Measurements from ENCODE around the gene SFT2D2.
"Not testable (repeated sequence)": the region's sequence is repeated elsewhere in the genome, so short reads cannot be mapped to it uniquely, and the experiment has no call there.

The SFT2D2 gene

GRCh38 chr1:168199056-168199455 is 26.7 kb upstream of the SFT2D2 start:
- H3K4me1 ChIP-seq (ENCODE audit: control insufficient read depth, insufficient read depth, low read length): no peaks in the 10 kb centered on the region; the same call in 1 of the 2 replicates
- H3K27ac ChIP-seq (ENCODE audit: low read length): no peak overlapping the region
- no peaks in the 10 kb centered on the region for H3K36me3 ChIP-seq (ENCODE audit: control insufficient read depth, insufficient read depth, low read length)
- WGBS (ENCODE audit: insufficient coverage, insufficient read length): no CpG with 5 or more reads among the region's 3 CpGs
- H3K4me3 ChIP-seq (ENCODE audit: low read length): no peak overlapping the region
- H3K27me3 ChIP-seq (ENCODE audit: control insufficient read depth, insufficient read depth, low read length): no peaks in the 10 kb centered on the region
- no peaks in the 10 kb centered on the region for H3K9me3 ChIP-seq (ENCODE audit: control insufficient read depth, insufficient read depth, low read length)
- DNase-seq (ENCODE audit: low read depth, low spot score): no peak

- no peak overlapping the region for H3K27ac ChIP-seq (ENCODE audit: low read length)
- no peak for DNase-seq (ENCODE audit: low read depth, low spot score)
- no peaks in the 10 kb centered on the region for H3K27me3 ChIP-seq (ENCODE audit: control insufficient read depth, insufficient read depth, low read length)
- H3K9me3 ChIP-seq (ENCODE audit: control insufficient read depth, insufficient read depth, low read length): no peaks in the 10 kb centered on the region
- H3K36me3 ChIP-seq (ENCODE audit: control insufficient read depth, insufficient read depth, low read length): no peaks in the 10 kb centered on the region
- WGBS (ENCODE audit: insufficient coverage, insufficient read length): no CpG with 5 or more reads among the region's 1 CpG
- no peaks in the 10 kb centered on the region for H3K4me1 ChIP-seq (ENCODE audit: control insufficient read depth, insufficient read depth, low read length)
- no peak overlapping the region for H3K4me3 ChIP-seq (ENCODE audit: low read length)
Measured at GRCh38 chr1:168202941-168203654, 22.7 kb upstream of the SFT2D2 start.

DNA sequence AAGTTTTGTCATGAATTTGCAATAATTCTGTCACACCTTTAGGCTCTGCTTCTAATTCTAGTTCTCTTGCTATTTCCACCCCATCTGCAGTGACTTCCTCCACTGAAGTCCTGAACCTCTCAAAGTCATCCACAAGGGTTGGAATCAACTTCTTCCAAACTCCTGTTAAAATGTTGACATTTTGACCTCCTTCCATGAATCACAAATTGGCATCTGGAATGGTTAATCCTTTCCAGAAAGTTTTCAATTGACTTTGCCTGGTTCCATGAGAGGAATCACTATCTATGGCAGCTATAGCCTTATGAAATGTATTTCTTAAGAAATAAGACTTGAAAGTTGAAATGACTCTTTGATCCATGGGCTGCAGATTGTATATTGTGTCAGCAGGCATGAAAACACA is 19.7 kb upstream of the SFT2D2 start:
- no peak overlapping the region for H3K27ac ChIP-seq (ENCODE audit: low read length)
- DNase-seq (ENCODE audit: low read depth, low spot score): no peak
- no peak overlapping the region for H3K4me3 ChIP-seq (ENCODE audit: low read length)
- no peaks in the 10 kb centered on the region for H3K9me3 ChIP-seq (ENCODE audit: control insufficient read depth, insufficient read depth, low read length)
- no peaks in the 10 kb centered on the region for H3K27me3 ChIP-seq (ENCODE audit: control insufficient read depth, insufficient read depth, low read length)
- no peaks in the 10 kb centered on the region for H3K4me1 ChIP-seq (ENCODE audit: control insufficient read depth, insufficient read depth, low read length)
- H3K36me3 ChIP-seq (ENCODE audit: control insufficient read depth, insufficient read depth, low read length): no peaks in the 10 kb centered on the region

GRCh38 chr1:168207673-168208072 is 18.1 kb upstream of the SFT2D2 start:
- not testable (repeated sequence) for H3K4me1 ChIP-seq (ENCODE audit: control insufficient read depth, insufficient read depth, low read length); H3K27me3 ChIP-seq (ENCODE audit: control insufficient read depth, insufficient read depth, low read length); H3K4me3 ChIP-seq (ENCODE audit: low read length); H3K27ac ChIP-seq (ENCODE audit: low read length); H3K9me3 ChIP-seq (ENCODE audit: control insufficient read depth, insufficient read depth, low read length); H3K36me3 ChIP-seq (ENCODE audit: control insufficient read depth, insufficient read depth, low read length); DNase-seq (ENCODE audit: low read depth, low spot score)
- WGBS (ENCODE audit: insufficient coverage, insufficient read length): no CpG with 5 or more reads among the region's 34 CpGs

GRCh38 chr1:168210312-168210711 is 15.5 kb upstream of the SFT2D2 start:
- WGBS (ENCODE audit: insufficient coverage, insufficient read length): no CpG with 5 or more reads among the region's 3 CpGs
- DNase-seq (ENCODE audit: low read depth, low spot score): no peak
- H3K4me1 ChIP-seq (ENCODE audit: control insufficient read depth, insufficient read depth, low read length): no peaks in the 10 kb centered on the region
- H3K27ac ChIP-seq (ENCODE audit: low read length): no peak overlapping the region
- H3K27me3 ChIP-seq (ENCODE audit: control insufficient read depth, insufficient read depth, low read length): no peaks in the 10 kb centered on the region
- no peaks in the 10 kb centered on the region for H3K36me3 ChIP-seq (ENCODE audit: control insufficient read depth, insufficient read depth, low read length)
- H3K4me3 ChIP-seq (ENCODE audit: low read length): no peak overlapping the region
- H3K9me3 ChIP-seq (ENCODE audit: control insufficient read depth, insufficient read depth, low read length): no peaks in the 10 kb centered on the region

GRCh38 chr1:168213349-168213748 is 12.5 kb upstream of the SFT2D2 start:
- Histone ChIP-seq H3K4me3 (ENCODE audit: low read length) (no peak overlapping the region), H3K36me3 (ENCODE audit: control insufficient read depth, insufficient read depth, low read length) (no peaks in the 10 kb centered on the region), H3K4me1 (ENCODE audit: control insufficient read depth, insufficient read depth, low read length) (no peaks in the 10 kb centered on the region), H3K27me3 (ENCODE audit: control insufficient read depth, insufficient read depth, low read length) (no peaks in the 10 kb centered on the region), H3K27ac (ENCODE audit: low read length) (no peak overlapping the region), H3K9me3 (ENCODE audit: control insufficient read depth, insufficient read depth, low read length) (no peaks in the 10 kb centered on the region)
- DNase-seq (ENCODE audit: low read depth, low spot score): no peak
- no CpG with 5 or more reads among the region's 2 CpGs for WGBS (ENCODE audit: insufficient coverage, insufficient read length)

DNA sequence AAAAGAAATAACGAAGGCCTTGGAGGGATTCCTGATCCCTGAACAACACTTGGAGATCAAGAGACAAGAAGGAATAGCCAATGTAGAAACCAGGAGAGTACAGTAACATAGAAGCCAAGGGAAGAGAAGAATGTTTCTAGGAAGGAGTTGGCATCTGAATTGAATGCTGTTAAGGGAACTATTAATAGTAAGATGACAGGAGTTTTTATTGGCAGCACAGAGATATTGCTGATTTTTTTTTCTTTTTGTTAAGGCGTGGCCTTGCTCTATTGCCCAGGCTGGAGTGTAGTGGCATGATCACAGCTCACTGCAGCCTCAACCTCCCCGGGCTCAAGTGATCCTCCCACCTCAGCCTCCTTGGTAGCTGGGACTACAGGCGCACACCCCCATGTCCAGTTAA is 9.6 kb upstream of the SFT2D2 start:
- no peak for DNase-seq (ENCODE audit: low read depth, low spot score)
- H3K9me3 ChIP-seq (ENCODE audit: control insufficient read depth, insufficient read depth, low read length): no peaks in the 10 kb centered on the region

DNA sequence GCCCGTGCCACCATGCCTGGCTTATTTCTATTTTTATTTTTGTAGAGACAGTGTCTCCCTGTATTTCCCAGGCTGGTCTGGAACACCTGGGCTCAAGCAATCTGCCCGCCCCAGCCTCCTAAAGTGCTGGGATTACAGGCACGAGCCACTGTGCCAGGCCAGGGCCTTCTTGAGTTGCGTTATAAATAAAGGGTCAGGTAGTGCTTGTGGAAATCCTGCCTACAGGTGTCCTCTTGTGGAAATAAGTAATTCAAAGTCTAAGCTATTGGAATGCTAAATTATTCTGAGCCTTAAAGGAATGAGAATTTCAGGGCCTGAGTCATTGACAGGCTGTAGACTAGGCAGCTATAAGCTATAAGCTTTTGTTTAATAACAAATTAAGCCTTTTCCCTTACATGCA is 8.1 kb upstream of the SFT2D2 start:
- DNase-seq (ENCODE audit: low read depth, low spot score): no peak
- Histone ChIP-seq H3K27ac (ENCODE audit: low read length) (no peak overlapping the region), H3K27me3 (ENCODE audit: control insufficient read depth, insufficient read depth, low read length) (no peaks in the 10 kb centered on the region), H3K9me3 (ENCODE audit: control insufficient read depth, insufficient read depth, low read length) (no peaks in the 10 kb centered on the region), H3K4me3 (ENCODE audit: low read length) (no peak overlapping the region), H3K36me3 (ENCODE audit: control insufficient read depth, insufficient read depth, low read length) (no peaks in the 10 kb centered on the region), H3K4me1 (ENCODE audit: control insufficient read depth, insufficient read depth, low read length) (no peaks in the 10 kb centered on the region)
- no CpG with 5 or more reads among the region's 4 CpGs for WGBS (ENCODE audit: insufficient coverage, insufficient read length)

More for the DNA sequence above, 9.6 kb upstream of the SFT2D2 start:
- no CpG with 5 or more reads among the region's 4 CpGs for WGBS (ENCODE audit: insufficient coverage, insufficient read length)
- no peak overlapping the region for H3K27ac ChIP-seq (ENCODE audit: low read length)
- H3K36me3 ChIP-seq (ENCODE audit: control insufficient read depth, insufficient read depth, low read length): no peaks in the 10 kb centered on the region
- H3K4me3 ChIP-seq (ENCODE audit: low read length): no peak overlapping the region
- no peaks in the 10 kb centered on the region for H3K27me3 ChIP-seq (ENCODE audit: control insufficient read depth, insufficient read depth, low read length)
- no peaks in the 10 kb centered on the region for H3K4me1 ChIP-seq (ENCODE audit: control insufficient read depth, insufficient read depth, low read length)

- Histone ChIP-seq H3K27me3 (ENCODE audit: control insufficient read depth, insufficient read depth, low read length) (no peaks in the 10 kb centered on the region), H3K27ac (ENCODE audit: low read length) (no peak overlapping the region), H3K4me1 (ENCODE audit: control insufficient read depth, insufficient read depth, low read length) (no peaks in the 10 kb centered on the region), H3K4me3 (ENCODE audit: low read length) (no peak overlapping the region), H3K9me3 (ENCODE audit: control insufficient read depth, insufficient read depth, low read length) (no peaks in the 10 kb centered on the region), H3K36me3 (ENCODE audit: control insufficient read depth, insufficient read depth, low read length) (no peaks in the 10 kb centered on the region)
- no peak for DNase-seq (ENCODE audit: low read depth, low spot score)
- no CpG with 5 or more reads among the region's 4 CpGs for WGBS (ENCODE audit: insufficient coverage, insufficient read length)
Measured at GRCh38 chr1:168218658-168219057, 7.1 kb upstream of the SFT2D2 start.

DNA sequence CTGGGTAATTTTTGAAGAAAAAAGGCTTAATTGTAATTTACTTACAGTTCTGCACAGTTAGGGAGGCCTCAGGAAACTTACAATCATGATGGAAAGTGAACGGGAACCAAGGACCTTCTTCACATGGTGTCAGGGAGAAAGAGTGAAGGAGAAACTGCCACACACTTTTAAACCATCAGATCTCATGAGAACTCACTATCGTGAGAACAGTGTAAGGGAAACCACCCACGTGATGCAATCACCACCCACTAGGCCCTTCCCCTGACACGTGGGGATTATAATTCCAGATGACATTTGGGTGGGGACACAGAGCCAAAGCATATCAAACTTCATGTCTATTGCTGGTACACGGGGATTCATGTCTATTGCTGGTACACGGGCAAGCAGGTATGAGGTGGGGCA is 5.3 kb upstream of the SFT2D2 start:
- H3K4me1 ChIP-seq (ENCODE audit: control insufficient read depth, insufficient read depth, low read length): no peaks in the 10 kb centered on the region
- WGBS (ENCODE audit: insufficient coverage, insufficient read length): no CpG with 5 or more reads among the region's 6 CpGs
- no peak overlapping the region for H3K27ac ChIP-seq (ENCODE audit: low read length)
- no peaks in the 10 kb centered on the region for H3K9me3 ChIP-seq (ENCODE audit: control insufficient read depth, insufficient read depth, low read length)
- no peak overlapping the region for H3K4me3 ChIP-seq (ENCODE audit: low read length)
- H3K36me3 ChIP-seq (ENCODE audit: control insufficient read depth, insufficient read depth, low read length): no peaks in the 10 kb centered on the region
- DNase-seq (ENCODE audit: low read depth, low spot score): no peak
- no peaks in the 10 kb centered on the region for H3K27me3 ChIP-seq (ENCODE audit: control insufficient read depth, insufficient read depth, low read length)

DNA sequence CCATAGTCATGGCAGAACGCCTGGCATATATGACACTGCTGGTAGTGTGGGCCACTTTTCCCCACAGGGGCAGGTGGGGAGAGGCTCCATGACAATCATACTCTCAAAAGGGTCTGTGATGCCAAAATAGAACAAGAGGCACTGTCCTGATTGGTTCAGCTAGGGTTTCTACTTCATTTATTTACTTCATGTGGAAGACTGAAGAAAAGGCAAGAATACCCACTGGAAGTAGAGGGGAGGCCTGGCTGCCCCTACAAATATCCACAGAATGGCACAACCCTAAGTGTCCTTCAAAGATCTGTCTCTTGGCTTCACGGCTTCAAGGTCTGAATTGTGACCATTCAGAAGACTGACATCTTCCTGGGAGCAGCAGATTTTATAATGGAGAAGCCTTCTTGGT is 4.5 kb upstream of the SFT2D2 start:
- no CpG with 5 or more reads among the region's 2 CpGs for WGBS (ENCODE audit: insufficient coverage, insufficient read length)
- no peaks in the 10 kb centered on the region for H3K4me1 ChIP-seq (ENCODE audit: control insufficient read depth, insufficient read depth, low read length)
- no peak overlapping the region for H3K4me3 ChIP-seq (ENCODE audit: low read length)
- H3K27ac ChIP-seq (ENCODE audit: low read length): no peak overlapping the region
- no peaks in the 10 kb centered on the region for H3K27me3 ChIP-seq (ENCODE audit: control insufficient read depth, insufficient read depth, low read length)
- no peaks in the 10 kb centered on the region for H3K36me3 ChIP-seq (ENCODE audit: control insufficient read depth, insufficient read depth, low read length)
- DNase-seq (ENCODE audit: low read depth, low spot score): no peak
- no peaks in the 10 kb centered on the region for H3K9me3 ChIP-seq (ENCODE audit: control insufficient read depth, insufficient read depth, low read length)
